GM18517 (cell line): ENCODE results near the gene STAM2.
A peak's percentile ranks its signal among the peaks of the same experiment; 100 is the strongest.
"Not testable (repeated sequence)": the region's sequence is repeated elsewhere in the genome, so short reads cannot be mapped to it uniquely, and the experiment has no call there.

Source experiments
- ATAC-seq: cut with Tn5 transposase; IDR thresholded peaks from one replicate; pipeline ENCODE4 v1.9.1; 2021; ENCODE audit warnings: mild to moderate bottlenecking, moderate library complexity; ENCODE audit not compliant: unreplicated experiment

Gene STAM2

DNA sequence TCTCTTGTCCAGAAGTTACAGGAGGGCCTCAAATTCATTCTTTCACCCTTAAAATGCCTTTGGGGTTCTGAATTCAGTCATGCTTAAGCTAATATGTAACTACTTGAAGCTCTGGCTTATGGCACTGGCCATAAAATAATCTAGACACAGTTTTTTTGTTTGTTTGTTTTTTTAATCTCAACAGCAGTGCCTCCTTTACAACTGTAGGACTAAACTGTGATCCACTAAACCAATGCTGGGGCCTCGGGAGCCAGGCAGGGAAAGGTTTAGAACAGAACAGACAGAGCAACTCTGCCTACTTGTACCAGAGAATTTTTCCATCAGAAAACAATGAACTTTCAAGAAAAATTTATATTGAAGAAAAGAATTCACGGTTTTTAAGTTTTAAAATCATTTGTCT lies 1.7 kb downstream of the STAM2 start:
- no peak for ATAC-seq

DNA sequence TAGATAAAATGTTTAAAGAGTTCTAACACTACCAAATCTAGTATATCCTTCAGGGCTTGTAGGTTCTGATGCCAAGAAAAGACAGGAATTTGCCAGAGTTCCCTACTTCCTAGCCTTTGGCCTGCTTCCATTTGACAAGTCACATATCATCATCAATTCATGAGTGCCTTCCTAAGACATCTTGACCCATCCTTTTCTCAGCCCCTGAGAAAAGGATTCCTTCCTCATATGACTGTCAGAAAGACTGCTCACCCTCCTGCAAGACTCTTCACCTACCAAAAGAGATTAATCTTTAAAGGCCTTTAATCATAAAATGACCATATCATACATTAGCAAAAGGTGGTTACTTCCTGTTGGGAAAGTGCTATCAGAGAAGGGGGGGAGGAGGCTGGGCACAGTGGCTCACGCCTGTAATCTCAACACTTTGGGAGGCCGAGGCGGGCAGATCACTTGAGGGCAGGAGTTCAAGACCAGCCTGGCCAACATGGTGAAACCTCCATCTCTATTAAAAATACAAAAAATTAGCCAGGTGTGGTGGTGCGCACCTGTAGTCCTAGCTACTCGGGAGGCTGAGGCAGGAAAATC lies 3.3 kb downstream of the STAM2 start:
- ATAC-seq, result not testable (repeated sequence)

DNA sequence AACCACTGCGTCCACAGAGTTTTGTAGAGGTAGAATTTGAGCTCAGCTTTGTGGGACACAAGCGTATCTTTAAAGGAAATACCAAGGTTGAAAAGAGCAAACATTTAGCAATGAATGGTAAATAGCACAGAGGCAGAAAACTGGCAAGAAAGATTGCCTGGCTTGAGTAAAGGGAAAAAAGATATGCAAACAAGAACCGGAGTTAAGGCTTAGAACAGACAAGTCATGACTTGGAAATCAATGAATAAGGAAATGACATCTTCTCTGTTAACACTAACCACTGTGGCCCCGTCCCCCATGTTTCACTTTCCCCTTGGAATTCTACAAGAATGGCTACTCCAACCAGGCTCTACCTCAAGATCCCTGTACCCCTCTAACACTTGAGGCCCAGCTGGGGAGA lies 3.8 kb downstream of the STAM2 start:
- no peak for ATAC-seq

DNA sequence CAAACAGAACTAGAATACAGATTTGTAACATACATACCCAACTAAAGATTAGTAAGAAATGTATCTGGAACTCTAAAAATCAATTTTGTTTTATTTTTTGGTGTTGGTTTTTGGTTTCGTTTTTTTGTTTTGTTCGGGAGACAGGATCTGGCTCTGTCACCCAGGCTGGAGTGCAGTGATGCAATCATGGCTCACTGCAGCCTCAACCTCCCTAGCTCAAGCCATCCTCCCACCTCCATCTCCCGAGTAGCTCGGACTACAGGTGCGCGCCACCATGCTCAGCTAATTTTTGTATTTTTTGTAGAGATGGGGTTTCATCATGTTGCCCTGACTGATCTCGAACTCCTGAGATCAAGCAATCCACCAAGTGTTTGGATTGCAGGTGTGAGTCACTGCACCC lies 6.4 kb downstream of the STAM2 start:
- ATAC-seq, result not testable (repeated sequence)

DNA sequence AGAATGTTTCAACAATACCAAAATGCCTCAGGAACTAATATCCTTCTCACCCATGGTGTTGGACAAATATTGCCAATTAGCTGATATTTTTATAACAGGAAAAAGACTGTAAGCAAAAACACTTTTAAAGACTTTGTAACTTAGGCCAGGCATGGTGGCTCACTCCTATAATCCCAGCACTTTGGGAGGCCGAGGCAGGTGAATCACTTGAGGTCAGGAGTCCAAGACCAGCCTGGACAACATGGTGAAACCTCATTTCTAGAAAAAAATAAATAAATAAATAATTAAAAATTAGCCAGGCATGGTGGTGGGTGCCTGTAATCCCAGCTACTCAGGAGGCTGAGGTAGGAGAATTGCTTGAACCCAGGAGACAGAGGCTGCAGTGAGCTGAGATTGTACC lies 8.1 kb downstream of the STAM2 start:
- not testable (repeated sequence) for ATAC-seq

DNA sequence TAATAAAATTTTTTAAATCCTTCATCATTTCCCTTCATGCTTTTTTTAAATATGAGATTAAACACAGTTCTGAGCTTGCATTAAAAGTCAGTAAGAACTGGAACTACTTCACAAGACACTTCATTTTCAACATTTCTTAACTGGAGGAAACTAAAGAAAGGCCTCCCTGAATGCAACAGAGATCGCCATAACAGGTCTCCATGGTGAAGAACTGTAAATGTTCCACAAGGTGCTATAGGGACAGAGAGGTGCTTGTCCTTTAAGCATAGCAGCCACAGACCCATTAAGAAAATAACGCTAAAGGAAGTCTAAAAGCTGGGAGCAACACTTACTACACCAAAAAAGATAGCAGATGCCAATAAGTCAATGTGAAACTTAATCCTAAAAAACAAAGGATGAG lies 8.5 kb downstream of the STAM2 start:
- ATAC-seq, result peak; percentile 31

DNA sequence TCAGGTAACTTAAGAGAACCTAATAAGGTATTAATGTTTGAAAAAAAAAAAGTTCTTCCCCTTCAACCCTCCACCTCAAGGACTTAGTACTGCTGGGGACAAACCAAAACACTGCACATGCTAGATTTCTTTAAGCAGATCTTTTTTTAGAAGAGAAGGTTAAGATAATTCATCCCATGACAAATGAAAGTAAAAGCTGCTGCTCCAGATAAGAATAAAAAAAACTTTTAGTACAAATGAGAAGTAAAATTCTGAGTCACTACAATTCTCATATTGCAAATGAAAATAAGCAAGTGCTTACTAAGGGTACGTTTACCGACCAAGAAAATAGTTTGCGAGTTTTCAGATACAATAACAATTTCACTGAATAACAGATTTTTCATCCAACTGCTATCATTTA lies 8.9 kb downstream of the STAM2 start:
- ATAC-seq, result peak; percentile 87

DNA sequence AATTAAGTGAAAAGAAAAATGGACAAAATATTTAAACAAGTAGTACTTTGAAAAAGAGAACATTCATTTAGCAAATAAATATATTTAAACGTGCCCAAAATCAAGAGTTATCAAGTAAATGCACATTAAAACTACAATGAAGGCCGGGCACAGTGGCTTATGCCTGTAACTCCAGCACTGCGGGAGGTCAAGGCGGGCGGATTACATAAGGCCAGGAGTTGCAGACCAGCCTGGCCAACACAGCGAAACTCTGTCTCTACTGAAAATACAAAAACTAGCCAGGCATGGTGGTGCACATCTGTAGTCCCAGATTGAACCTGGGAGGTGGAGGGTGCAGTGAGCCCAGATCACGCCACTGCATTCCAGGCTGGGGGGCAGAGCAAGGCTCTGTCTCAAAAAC lies 9.8 kb downstream of the STAM2 start:
- no peak for ATAC-seq

DNA sequence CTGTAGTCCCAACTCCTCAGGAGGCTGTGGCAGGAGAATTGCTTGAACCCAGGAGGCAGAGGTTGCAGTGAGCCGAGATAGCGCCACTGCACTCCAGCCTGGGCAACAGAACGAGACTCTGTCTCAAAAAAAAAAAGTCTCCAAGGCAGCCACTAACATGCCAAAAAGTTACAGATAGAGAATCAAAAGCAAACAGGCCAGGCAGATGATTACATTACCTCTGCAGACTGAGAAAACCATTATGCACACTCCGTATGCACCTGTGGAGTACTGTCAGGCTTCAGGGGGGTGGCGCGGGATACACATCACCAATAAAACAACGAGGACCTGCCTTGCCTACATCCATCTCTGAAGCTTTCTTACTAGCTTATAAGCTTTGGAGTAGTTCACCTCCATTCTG lies 10.3 kb downstream of the STAM2 start:
- ATAC-seq, result no peak

DNA sequence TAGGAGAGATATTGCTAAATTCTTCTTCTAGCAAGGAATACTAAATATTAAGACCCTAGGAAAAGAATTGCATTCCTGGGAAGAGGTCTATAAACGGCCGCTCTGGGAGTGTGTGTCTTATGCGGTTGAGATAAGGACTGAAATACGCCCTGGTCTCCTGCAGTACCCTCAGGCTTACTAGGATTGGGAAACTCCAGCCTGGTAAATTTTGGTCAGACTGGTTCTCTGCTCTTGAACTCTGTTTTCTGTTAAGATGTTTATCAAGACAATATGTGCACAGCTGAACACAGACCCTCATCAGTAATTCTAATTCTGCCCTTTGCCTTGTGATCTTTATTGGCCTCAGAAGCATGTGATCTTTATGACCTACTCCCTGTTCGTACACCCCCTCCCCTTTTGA lies 11.9 kb downstream of the STAM2 start:
- not testable (repeated sequence) for ATAC-seq

DNA sequence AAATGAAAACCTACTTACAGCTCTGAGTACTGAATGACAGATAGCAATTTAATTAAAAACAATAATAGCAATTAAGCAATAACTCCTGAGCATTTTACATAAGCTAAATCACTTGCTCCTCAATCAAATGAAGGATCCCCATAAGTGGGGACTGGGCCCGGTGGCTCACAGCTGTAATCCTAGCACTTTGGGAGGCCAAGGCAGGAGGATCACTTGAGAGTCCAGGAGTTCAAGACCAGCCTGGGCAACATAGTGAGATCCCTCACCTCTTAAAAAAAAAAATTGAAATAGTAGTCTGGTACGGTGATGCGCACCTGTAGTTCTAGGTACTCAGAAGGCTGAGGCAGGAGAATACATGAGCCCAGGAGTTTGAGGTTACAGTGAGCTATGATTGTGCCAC lies 13.4 kb downstream of the STAM2 start:
- no peak for ATAC-seq

DNA sequence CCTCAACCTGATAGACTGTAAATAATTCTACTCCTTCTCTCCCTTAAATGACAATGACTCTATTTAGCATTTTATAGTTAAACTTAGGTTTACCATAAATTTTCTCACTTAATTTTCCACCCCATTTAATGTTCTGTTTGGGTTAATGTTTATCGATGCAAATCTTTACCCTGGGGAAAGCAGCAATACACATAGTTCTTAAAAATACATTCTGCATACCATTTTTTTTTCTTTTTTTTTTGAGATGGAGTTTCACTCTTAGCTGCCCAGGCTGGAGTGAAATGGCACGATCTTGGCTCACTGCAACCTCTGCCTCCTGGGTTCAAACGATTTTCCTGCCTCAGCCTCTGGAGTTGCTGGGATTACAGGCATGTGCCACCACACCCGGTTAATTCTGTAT lies 14.0 kb downstream of the STAM2 start:
- ATAC-seq, result peak; percentile 46

DNA sequence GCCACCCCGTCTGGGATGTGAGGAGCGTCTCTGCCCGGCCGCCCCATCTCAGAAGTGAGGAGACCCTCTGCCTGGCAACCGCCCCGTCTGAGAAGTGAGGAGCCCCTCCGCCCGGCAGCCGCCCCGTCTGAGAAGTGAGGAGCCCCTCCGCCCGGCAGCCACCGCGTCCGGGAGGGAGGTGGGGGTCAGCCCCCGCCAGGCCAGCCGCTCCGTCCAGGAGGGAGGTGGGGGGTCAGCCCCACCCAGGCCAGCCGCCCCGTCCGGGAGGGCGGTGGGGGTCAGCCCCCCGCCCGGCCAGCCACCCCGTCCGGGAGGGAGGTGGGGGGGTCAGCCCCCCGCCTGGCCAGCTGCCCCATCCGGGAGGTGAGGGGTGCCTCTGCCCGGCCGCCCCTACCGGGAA lies 15.2 kb downstream of the STAM2 start:
- ATAC-seq, result not testable (repeated sequence)

DNA sequence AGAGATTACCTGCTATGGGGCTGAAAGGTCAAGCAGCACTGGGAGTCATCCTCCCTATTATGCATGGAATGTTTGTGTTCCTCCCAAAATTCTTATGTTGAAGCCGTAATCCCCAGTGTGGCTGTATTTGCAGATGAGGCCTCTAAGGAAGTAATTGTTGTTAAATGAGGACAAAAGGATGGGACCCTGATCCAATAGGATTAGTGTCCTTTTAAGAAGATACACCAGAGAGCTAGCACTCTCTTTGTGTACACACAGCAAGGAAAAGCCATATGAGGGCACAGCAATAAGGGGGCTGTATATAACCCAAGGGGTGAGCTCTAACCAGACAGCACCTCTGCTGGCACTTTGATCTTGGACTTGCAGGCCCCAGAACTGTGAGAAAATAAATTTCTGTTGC lies 18.3 kb downstream of the STAM2 start:
- no peak for ATAC-seq

DNA sequence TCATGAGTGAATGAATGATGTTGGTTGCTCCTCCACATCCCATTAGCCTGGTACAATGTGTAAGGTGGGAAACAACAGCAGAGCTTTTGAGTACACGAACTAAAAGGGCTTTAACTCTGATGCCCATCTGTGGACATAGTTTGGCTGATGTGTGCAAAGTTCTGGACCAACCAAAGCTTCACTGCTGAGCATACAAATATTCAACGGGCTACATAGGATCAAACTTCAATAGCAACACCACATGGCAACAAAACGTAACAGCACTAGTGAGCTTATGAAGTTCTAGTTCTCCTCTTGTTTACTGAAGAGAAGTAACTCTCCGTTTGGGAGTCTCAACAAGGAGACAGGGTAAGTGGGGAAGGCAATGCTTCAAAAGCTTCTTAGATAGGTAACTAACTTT lies 20.4 kb downstream of the STAM2 start:
- ATAC-seq, result no peak

DNA sequence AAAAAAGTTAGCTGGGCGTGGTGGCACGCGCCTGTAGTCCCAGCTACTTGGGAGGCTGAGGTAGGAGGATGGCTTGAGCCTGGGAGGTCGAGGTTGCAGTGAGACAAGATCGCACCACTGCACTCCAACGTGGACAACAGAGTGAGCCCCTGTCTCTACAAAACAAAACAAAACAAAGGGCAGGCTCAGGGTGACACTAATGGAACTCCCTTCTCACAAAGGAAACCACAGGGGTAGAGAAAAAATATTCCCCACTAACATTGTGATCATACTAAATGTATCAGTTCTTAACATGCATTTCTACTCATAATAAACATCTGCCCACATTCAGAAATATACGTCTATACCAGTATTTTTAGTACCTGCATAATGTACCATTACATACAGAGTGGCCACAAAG lies 21.1 kb downstream of the STAM2 start:
- ATAC-seq, result no peak

DNA sequence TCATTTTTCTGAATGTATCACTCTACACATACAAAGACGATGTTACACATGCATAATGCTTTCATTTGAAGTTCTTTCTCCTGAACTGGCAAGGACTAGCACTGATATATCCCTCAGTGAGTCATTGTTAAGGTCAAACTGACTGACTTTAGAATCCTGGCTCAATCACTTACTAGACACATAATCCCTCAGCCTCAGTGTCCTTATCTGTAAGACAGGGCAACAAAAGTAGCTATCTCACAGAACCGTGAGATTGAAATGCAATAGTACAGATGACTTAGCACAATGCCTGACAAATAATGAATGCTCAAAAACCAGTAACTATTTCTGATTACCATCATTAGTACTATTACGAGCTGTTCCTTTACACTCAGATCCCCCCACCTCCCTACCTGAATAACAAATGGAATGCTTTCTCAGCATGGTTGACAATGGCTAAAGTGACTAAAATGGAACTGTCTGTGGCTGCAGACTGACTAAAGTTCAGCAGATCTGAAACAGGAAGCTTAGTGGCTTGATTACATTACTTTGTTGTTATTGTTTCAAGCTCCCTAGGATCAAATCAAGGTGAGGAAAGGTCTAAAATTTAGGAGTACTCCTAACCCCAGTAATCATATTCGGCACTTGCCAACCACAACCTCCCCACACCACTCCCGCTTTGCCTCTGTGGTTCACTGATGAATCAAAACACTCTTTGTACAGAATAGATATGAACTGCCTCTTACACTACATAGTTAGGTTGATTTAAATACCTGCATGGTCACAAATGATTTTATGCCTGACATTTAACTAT lies 40.9 kb downstream of the STAM2 start:
- peak; percentile 75 for ATAC-seq

DNA sequence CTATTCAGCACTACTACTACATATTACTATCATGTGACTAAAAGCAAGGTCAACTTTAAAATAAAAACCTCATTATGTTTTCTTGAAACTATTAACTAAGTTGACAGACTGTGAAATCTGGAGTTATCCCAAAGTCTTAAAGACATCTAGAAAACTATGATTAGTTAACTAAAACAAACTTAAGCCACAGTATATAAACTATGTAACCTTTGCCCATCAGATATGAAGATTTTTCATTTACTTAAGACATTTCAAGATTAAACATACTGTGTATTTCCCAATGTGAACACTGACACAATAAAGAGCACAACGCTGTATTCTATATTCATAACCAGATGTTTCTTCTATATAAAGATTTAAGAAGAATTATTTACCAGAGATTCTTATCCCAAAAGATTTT lies 43.3 kb downstream of the STAM2 start:
- ATAC-seq, result no peak

DNA sequence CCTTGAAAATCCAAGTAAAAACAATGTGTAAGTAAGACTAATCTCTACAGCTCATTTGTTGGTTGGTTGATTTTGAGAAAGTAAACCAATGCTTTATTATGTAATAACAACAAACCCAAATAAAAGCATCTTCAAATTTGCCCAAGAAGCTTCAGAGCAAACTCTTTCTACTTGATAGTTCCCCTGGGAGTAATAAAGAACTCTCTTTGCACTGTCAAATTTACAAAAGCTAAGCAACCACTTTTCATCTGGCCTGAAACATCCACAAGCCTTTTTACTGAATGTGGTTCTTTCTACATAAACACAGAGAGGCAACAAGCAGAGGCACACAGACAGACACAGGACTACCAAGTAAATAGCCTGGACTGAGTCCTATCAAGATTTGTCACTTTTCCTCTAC lies 47.9 kb downstream of the STAM2 start:
- ATAC-seq, result no peak

DNA sequence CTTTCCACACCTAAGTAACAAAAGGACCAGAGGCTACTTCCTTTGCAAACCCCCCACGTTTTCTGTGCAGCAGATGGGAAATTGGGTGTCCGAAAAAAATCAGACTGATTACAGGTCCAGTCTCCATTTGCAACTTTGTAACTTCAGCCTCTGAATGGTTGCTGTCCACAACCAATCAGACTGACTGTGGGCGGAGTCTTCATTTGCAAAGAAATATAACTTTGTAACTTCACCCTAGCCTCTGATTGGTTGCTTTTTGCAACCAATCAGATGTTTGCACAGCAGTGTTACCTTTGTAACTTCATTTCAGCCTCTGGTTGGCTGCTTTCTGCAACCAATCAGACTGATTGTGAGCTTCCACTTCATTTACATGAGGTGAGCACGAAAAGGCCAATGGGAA lies 48.9 kb downstream of the STAM2 start:
- ATAC-seq, result no peak

DNA sequence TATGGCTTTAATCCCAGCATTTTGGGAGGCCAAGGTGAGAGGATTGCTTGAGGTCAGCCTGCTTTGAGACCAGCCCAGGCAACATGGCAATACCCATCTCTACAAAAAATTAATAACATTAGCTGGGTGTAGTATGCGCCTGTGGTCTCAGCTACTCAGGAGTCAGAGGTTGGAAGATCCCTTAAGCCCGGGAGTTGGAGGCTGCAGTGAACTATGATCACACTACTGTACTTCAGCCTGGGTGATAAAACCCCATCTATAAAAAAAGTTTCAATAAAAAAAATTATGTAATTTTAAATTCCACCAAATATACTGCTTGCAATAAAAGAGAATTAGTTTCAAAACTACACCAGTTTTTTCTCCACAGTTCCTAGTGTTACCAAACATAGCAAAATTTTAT lies 53.4 kb downstream of the STAM2 start:
- ATAC-seq, result no peak

DNA sequence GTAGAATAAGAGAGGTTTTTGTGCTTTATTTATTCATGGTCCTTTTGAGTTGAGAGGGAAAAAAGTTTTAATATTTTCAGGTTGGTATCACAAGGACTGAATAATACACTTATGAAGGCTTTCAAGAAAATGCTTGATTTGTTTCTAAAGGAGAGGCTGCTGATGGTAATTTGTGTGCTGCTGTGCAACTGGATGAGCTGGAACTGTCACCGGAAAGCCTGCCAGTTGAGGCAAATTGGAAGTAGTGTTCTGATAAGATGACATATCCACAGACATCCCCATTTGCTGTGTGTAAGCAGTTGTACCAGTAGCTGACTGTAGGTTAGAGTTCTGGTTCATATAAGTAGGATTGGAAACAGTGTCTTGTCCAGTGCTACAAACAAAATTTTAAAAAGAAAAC lies 55.1 kb downstream of the STAM2 start:
- ATAC-seq, result no peak

DNA sequence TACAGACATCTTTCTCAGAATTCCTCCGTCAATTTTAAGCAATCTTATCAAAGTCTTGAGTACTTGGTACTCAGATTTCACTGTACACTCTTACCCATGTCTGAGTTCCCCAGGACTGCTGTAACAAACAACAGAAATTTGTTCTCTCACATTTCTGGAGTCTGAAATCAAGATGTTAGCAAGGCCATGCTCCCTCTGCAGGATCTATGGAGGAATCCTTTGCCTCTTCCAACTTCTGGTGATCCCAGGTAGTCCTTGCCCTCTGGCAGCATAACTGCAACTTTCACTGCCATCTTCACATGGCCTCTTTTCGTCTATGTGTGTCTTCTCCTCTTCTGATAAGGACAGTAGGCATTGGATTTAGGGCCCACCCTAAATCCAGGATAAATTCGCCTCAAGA lies 59.6 kb downstream of the STAM2 start:
- no peak for ATAC-seq
